Measurements from ENCODE around the gene FAH. TPM values are rescaled to one million over a fixed set of nuclear protein-coding genes. Genes with fewer than 3 reads are reported as not detected.

FAH gene
- total and polyA plus RNA-seq, 9 of the 15 experiments (the other 6 are each of a cell fraction or from before 2014, with no cell fraction given) = 66.8 to 310 (median 103) TPM

GRCh38 chr15:80153900-80154299, 1.1 kb downstream of the FAH start (continued):
- TF ChIP-seq, protein P1, sequence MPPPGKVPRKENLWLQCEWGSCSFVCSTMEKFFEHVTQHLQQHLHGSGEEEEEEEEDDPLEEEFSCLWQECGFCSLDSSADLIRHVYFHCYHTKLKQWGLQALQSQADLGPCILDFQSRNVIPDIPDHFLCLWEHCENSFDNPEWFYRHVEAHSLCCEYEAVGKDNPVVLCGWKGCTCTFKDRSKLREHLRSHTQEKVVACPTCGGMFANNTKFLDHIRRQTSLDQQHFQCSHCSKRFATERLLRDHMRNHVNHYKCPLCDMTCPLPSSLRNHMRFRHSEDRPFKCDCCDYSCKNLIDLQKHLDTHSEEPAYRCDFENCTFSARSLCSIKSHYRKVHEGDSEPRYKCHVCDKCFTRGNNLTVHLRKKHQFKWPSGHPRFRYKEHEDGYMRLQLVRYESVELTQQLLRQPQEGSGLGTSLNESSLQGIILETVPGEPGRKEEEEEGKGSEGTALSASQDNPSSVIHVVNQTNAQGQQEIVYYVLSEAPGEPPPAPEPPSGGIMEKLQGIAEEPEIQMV (tag; conservative IDR thresholded peaks at IDR 0.05; ENCODE audit: low read depth) = no peak
- TF ChIP-seq, protein P2, sequence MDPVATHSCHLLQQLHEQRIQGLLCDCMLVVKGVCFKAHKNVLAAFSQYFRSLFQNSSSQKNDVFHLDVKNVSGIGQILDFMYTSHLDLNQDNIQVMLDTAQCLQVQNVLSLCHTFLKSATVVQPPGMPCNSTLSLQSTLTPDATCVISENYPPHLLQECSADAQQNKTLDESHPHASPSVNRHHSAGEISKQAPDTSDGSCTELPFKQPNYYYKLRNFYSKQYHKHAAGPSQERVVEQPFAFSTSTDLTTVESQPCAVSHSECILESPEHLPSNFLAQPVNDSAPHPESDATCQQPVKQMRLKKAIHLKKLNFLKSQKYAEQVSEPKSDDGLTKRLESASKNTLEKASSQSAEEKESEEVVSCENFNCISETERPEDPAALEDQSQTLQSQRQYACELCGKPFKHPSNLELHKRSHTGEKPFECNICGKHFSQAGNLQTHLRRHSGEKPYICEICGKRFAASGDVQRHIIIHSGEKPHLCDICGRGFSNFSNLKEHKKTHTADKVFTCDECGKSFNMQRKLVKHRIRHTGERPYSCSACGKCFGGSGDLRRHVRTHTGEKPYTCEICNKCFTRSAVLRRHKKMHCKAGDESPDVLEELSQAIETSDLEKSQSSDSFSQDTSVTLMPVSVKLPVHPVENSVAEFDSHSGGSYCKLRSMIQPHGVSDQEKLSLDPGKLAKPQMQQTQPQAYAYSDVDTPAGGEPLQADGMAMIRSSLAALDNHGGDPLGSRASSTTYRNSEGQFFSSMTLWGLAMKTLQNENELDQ (CRISPR knock-in tag; IDR thresholded peaks at IDR 0.05; ENCODE audit: borderline replicate concordance) = no peak
- TF ChIP-seq POLR3G (IDR thresholded peaks at IDR 0.05; ENCODE audit: extremely low read depth, insufficient read length, insufficient replicate concordance) (no peak), ZFPM2 (CRISPR knock-in tag; IDR thresholded peaks at IDR 0.05) (no peak), PHF8 (IDR thresholded peaks at IDR 0.05; ENCODE audit: borderline replicate concordance, low read length) (no peak), STAT5A (IDR thresholded peaks at IDR 0.05; ENCODE audit: borderline replicate concordance, low read length) (peak; percentile 36), SMC3 (conservative IDR thresholded peaks at IDR 0.05; ENCODE audit: insufficient read depth, low read depth, low read length) (no peak), HIVEP1 (CRISPR knock-in tag; IDR thresholded peaks at IDR 0.05) (no peak), ZNF79 (CRISPR knock-in tag; IDR thresholded peaks at IDR 0.05; ENCODE audit: low read depth) (no peak), ASH1L (IDR thresholded peaks at IDR 0.05; ENCODE audit: borderline replicate concordance, low read depth, partially characterized antibody) (no peak), ZEB2 (IDR thresholded peaks at IDR 0.05) (no peak), SAP30 (IDR thresholded peaks at IDR 0.05; ENCODE audit: borderline replicate concordance, insufficient read depth, low read depth, low read length, poor library complexity, severe bottlenecking) (no peak), ETS2 (tag; IDR thresholded peaks at IDR 0.05; ENCODE audit: borderline replicate concordance, poor library complexity, severe bottlenecking) (no peak), ZNF699 (CRISPR knock-in tag; IDR thresholded peaks at IDR 0.05; ENCODE audit: insufficient replicate concordance) (no peak), MAFG (tag; conservative IDR thresholded peaks at IDR 0.05) (no peak), IFI16 (CRISPR knock-in tag; IDR thresholded peaks at IDR 0.05) (no peak), FOXJ3 (CRISPR knock-in tag; IDR thresholded peaks at IDR 0.05) (no peak), TAF1 (IDR thresholded peaks at IDR 0.05; ENCODE audit: control insufficient read depth, extremely low read depth, insufficient read depth, low read length, severe bottlenecking) (no peak), ZNF354B (CRISPR knock-in tag; IDR thresholded peaks at IDR 0.05) (no peak), EZH2 (IDR thresholded peaks at IDR 0.05; ENCODE audit: borderline replicate concordance, low read depth, low read length) (no peak), EWSR1 (IDR thresholded peaks at IDR 0.05; ENCODE audit: borderline replicate concordance, low read depth, partially characterized antibody) (no peak)
- TF ChIP-seq, protein P3, sequence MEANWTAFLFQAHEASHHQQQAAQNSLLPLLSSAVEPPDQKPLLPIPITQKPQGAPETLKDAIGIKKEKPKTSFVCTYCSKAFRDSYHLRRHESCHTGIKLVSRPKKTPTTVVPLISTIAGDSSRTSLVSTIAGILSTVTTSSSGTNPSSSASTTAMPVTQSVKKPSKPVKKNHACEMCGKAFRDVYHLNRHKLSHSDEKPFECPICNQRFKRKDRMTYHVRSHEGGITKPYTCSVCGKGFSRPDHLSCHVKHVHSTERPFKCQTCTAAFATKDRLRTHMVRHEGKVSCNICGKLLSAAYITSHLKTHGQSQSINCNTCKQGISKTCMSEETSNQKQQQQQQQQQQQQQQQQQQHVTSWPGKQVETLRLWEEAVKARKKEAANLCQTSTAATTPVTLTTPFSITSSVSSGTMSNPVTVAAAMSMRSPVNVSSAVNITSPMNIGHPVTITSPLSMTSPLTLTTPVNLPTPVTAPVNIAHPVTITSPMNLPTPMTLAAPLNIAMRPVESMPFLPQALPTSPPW (CRISPR knock-in tag; IDR thresholded peaks at IDR 0.05) = no peak
- TF ChIP-seq, protein P4, sequence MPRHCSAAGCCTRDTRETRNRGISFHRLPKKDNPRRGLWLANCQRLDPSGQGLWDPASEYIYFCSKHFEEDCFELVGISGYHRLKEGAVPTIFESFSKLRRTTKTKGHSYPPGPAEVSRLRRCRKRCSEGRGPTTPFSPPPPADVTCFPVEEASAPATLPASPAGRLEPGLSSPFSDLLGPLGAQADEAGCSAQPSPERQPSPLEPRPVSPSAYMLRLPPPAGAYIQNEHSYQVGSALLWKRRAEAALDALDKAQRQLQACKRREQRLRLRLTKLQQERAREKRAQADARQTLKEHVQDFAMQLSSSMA (CRISPR knock-in tag; IDR thresholded peaks at IDR 0.05) = no peak

Measured in K562 (cell line).